GM19468 (cell line): ENCODE results near the gene PAPOLA.

Source experiments
- ATAC-seq: cut with Tn5 transposase; IDR thresholded peaks from one replicate; pipeline ENCODE4 v1.9.1; 2021; ENCODE audit warnings: mild to moderate bottlenecking, moderate library complexity, moderate number of reproducible peaks; ENCODE audit not compliant: unreplicated experiment; ENCODE audit errors: extremely low read depth

The PAPOLA gene

GRCh38 chr14:96554315-96554910, 52.2 kb downstream of the PAPOLA start:
- ATAC-seq = no peak

GRCh38 chr14:96559571-96559970, 57.4 kb downstream of the PAPOLA start:
- ATAC-seq = no peak

GRCh38 chr14:96564389-96564788, 62.2 kb downstream of the PAPOLA start:
- ATAC-seq = no peak

GRCh38 chr14:96565811-96566210, 63.6 kb downstream of the PAPOLA start:
- ATAC-seq = no peak

- ATAC-seq = no peak
Measured at GRCh38 chr14:96567289-96567899, 65.2 kb downstream of the PAPOLA start.

GRCh38 chr14:96568621-96569020, 66.4 kb downstream of the PAPOLA start:
- ATAC-seq = no peak

GRCh38 chr14:96571311-96571710, 69.1 kb downstream of the PAPOLA start:
- no peak for ATAC-seq

- no peak for ATAC-seq
Measured at GRCh38 chr14:96573473-96574100, 71.4 kb downstream of the PAPOLA start.

GRCh38 chr14:96574171-96574632, 72.0 kb downstream of the PAPOLA start:
- no peak for ATAC-seq

GRCh38 chr14:96574633-96575632, 72.8 kb downstream of the PAPOLA start:
- no peak for ATAC-seq

GRCh38 chr14:96576359-96576758, 74.2 kb downstream of the PAPOLA start:
- ATAC-seq = no peak

GRCh38 chr14:96576937-96577336, 74.8 kb downstream of the PAPOLA start:
- no peak for ATAC-seq

- ATAC-seq = no peak
Measured at GRCh38 chr14:96578619-96579018, 76.4 kb downstream of the PAPOLA start.

GRCh38 chr14:96579358-96579757, 77.2 kb downstream of the PAPOLA start:
- no peak for ATAC-seq

- ATAC-seq = no peak
Measured at GRCh38 chr14:96579855-96580254, 77.7 kb downstream of the PAPOLA start.

- ATAC-seq = no peak
Measured at GRCh38 chr14:96580566-96580965, 78.4 kb downstream of the PAPOLA start.

GRCh38 chr14:96581026-96581425, 78.8 kb downstream of the PAPOLA start:
- ATAC-seq = no peak

GRCh38 chr14:96581902-96582301, 79.7 kb downstream of the PAPOLA start:
- ATAC-seq = no peak

- no peak for ATAC-seq
Measured at GRCh38 chr14:96582411-96582961, 80.3 kb downstream of the PAPOLA start.

- no peak for ATAC-seq
Measured at GRCh38 chr14:96582995-96583394, 80.8 kb downstream of the PAPOLA start.
